ENCODE measurements around the gene PROX2. TPM values are rescaled to one million over a fixed set of nuclear protein-coding genes. Genes with fewer than 3 reads are reported as not detected.

The PROX2 gene
- total RNA-seq, 1 donor from 2014 or later, result not detected

- no peak for DNase-seq (ENCODE audit: low read depth)
- TF ChIP-seq CTCF (IDR thresholded peaks at IDR 0.05; ENCODE audit: insufficient read depth, low read length, poor library complexity, severe bottlenecking), result no peak
- Histone ChIP-seq H3K4me3 (ENCODE audit: low read depth, low read length) (no peak overlapping the region), H3K36me3 (ENCODE audit: control insufficient read depth, insufficient read depth, low read length) (no peaks in the 10 kb centered on the region), H3K27me3 (ENCODE audit: control insufficient read depth, insufficient read depth, low read length) (no peaks in the 10 kb centered on the region)
Measured at GRCh38 chr14:74879427-74880182, 3.7 kb upstream of the PROX2 start.

GRCh38 chr14:74875204-74875603 lies 741 bp downstream of the PROX2 start:
- Histone ChIP-seq H3K36me3 (ENCODE audit: control insufficient read depth, insufficient read depth, low read length) (no peaks in the 10 kb centered on the region), H3K27me3 (ENCODE audit: control insufficient read depth, insufficient read depth, low read length) (no peaks in the 10 kb centered on the region), H3K4me3 (ENCODE audit: low read depth, low read length) (no peak overlapping the region)
- TF ChIP-seq CTCF (IDR thresholded peaks at IDR 0.05; ENCODE audit: insufficient read depth, low read length, poor library complexity, severe bottlenecking), result no peak
- no peak for DNase-seq (ENCODE audit: low read depth)

GRCh38 chr14:74871819-74872218 lies 4.1 kb downstream of the PROX2 start:
- Histone ChIP-seq H3K36me3 (ENCODE audit: control insufficient read depth, insufficient read depth, low read length) (no peaks in the 10 kb centered on the region), H3K27me3 (ENCODE audit: control insufficient read depth, insufficient read depth, low read length) (peaks cover 2% of the 10 kb centered on the region), H3K4me3 (ENCODE audit: low read depth, low read length) (no peak overlapping the region)
- DNase-seq (ENCODE audit: low read depth), result no peak
- TF ChIP-seq CTCF (IDR thresholded peaks at IDR 0.05; ENCODE audit: insufficient read depth, low read length, poor library complexity, severe bottlenecking), result no peak

GRCh38 chr14:74868739-74869138 lies 7.2 kb downstream of the PROX2 start:
- no peaks in the 10 kb centered on the region for H3K36me3 ChIP-seq (ENCODE audit: control insufficient read depth, insufficient read depth, low read length)
- H3K27me3 ChIP-seq (ENCODE audit: control insufficient read depth, insufficient read depth, low read length), result peaks cover 2% of the 10 kb centered on the region
- no peak for DNase-seq (ENCODE audit: low read depth)
- no peak for TF ChIP-seq CTCF (IDR thresholded peaks at IDR 0.05; ENCODE audit: insufficient read depth, low read length, poor library complexity, severe bottlenecking)
- no peak overlapping the region for H3K4me3 ChIP-seq (ENCODE audit: low read depth, low read length)

GRCh38 chr14:74867673-74868072 lies 8.3 kb downstream of the PROX2 start:
- no peak for TF ChIP-seq CTCF (IDR thresholded peaks at IDR 0.05; ENCODE audit: insufficient read depth, low read length, poor library complexity, severe bottlenecking)
- peaks cover 2% of the 10 kb centered on the region for H3K27me3 ChIP-seq (ENCODE audit: control insufficient read depth, insufficient read depth, low read length)
- no peak for DNase-seq (ENCODE audit: low read depth)
- no peak overlapping the region for H3K4me3 ChIP-seq (ENCODE audit: low read depth, low read length)
- no peaks in the 10 kb centered on the region for H3K36me3 ChIP-seq (ENCODE audit: control insufficient read depth, insufficient read depth, low read length)
